Ishikawa (cell line): ENCODE data around the gene WDR54.

Experiments
- CEBPB ChIP-seq: IDR thresholded peaks from 2 replicates; pipeline ENCODE4 v1.6.1; 2012
- CREB1 ChIP-seq: IDR thresholded peaks from 2 replicates; pipeline ENCODE4 v1.6.1; 2012; ENCODE audit warnings: low read depth
- EGR1 ChIP-seq: IDR thresholded peaks from 2 replicates; pipeline ENCODE4 v1.6.1; 2012
- EP300 ChIP-seq: IDR thresholded peaks from 2 replicates; pipeline ENCODE4 v1.6.1; 2012; ENCODE audit warnings: borderline replicate concordance
- FOXM1 ChIP-seq: IDR thresholded peaks from 2 replicates; pipeline ENCODE4 v1.6.1; 2012; ENCODE audit warnings: low read depth, borderline replicate concordance
- MAX ChIP-seq: IDR thresholded peaks from 2 replicates; pipeline ENCODE4 v1.6.1; 2012
- NFIC ChIP-seq: IDR thresholded peaks from 2 replicates; pipeline ENCODE4 v1.6.1; 2012
- RAD21 ChIP-seq: IDR thresholded peaks from 2 replicates; pipeline ENCODE4 v1.6.1; 2012; ENCODE audit warnings: low read depth
- REST ChIP-seq: IDR thresholded peaks from 2 replicates; pipeline ENCODE4 v1.6.1; 2012; ENCODE audit warnings: low read depth, mild to moderate bottlenecking
- TAF1 ChIP-seq: IDR thresholded peaks from 2 replicates; pipeline ENCODE4 v1.6.1; 2012; ENCODE audit warnings: low read depth, mild to moderate bottlenecking
- TCF12 ChIP-seq: IDR thresholded peaks from 2 replicates; pipeline ENCODE4 v1.6.1; 2012; ENCODE audit warnings: low read depth
- TEAD4 ChIP-seq: IDR thresholded peaks from 2 replicates; pipeline ENCODE4 v1.6.1; 2012
- USF1 ChIP-seq: IDR thresholded peaks from 2 replicates; pipeline ENCODE4 v1.6.1; 2012
- ZBTB7A ChIP-seq: IDR thresholded peaks from 2 replicates; pipeline ENCODE4 v1.6.1; 2012; ENCODE audit warnings: low read depth

GRCh38 chr2:74415762-74416395 lies 5.7 kb upstream of the WDR54 start:
- TF ChIP-seq TAF1 (no peak), REST (no peak), ZBTB7A (no peak), USF1 (no peak), MAX (no peak), RAD21 (no peak), FOXM1 (no peak), EP300 (no peak), CEBPB (no peak), TCF12 (no peak), TEAD4 (no peak), CREB1 (no peak), NFIC (no peak), EGR1 (no peak)
